Gastroesophageal sphincter (tissue), 3 donors: ENCODE data around the gene ARFGAP1.

Experiments
- EP300 ChIP-seq: sonication (generic); formaldehyde crosslinking; IDR thresholded peaks from one replicate; pipeline ENCODE4 v1.6.1; 2017; ENCODE audit warnings: antibody characterized with exemption, mild to moderate bottlenecking
- POLR2A ChIP-seq, 2 donors: fragments of 450-650 bp; IDR thresholded peaks; one replicate each; pipeline ENCODE4 v1.6.1; 2017; ENCODE audit warnings: antibody characterized with exemption in 2 of 2, mild to moderate bottlenecking in 2 of 2, moderate library complexity in 1 of 2
- POLR2AphosphoS5 ChIP-seq: sonication (generic); formaldehyde crosslinking; IDR thresholded peaks from one replicate; pipeline ENCODE4 v1.6.1; 2017; ENCODE audit warnings: antibody characterized with exemption
- TF ChIP-seq, protein P1 (sequence below), 4 experiments: fragments of 200-600 bp in 2 of 4; fragments of 450-650 bp in 2 of 4; sonication (generic) in 1 of 4; IDR thresholded peaks; one replicate each; pipeline ENCODE4 v1.5.1; 2017 to 2019; ENCODE audit warnings: antibody characterized with exemption in 4 of 4, mild to moderate bottlenecking in 2 of 4, moderate library complexity in 2 of 4

DNA sequence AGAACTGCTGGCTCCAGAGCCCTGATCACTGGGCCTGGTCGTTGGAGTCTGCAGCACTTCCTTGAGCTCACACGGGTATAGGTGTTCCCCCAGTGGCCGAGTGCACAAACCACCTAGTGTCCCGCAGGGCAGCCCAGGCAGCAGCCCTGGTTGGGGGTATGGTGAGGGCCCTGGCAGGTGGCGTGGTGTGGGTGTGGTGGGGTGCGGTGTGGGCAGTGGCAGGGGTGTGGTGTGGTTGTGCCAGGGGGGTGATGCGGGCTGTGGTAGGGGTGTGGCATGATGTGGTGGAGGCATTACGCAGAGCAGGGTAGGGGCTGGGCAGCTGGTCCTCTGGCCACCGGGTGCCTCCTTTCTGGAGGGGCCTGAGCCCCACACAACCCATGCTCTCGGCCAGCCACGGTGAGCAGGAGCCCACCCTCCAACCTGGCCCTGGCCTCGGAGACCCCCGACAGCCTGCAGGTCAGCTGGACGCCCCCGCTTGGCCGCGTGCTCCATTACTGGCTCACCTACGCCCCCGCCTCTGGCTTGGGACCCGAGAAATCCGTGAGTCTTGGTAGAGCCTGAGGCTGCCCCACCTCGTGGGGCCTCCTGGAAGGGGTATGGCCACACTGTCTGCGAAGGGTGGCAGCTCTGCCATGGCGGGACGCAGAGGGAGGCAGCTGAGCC, 40.9 kb downstream of the ARFGAP1 start:
- TF ChIP-seq EP300 (no peak), POLR2A (IDR thresholded peaks at IDR 0.05) (no peak), POLR2AphosphoS5 (no peak)
- TF ChIP-seq, protein P1, sequence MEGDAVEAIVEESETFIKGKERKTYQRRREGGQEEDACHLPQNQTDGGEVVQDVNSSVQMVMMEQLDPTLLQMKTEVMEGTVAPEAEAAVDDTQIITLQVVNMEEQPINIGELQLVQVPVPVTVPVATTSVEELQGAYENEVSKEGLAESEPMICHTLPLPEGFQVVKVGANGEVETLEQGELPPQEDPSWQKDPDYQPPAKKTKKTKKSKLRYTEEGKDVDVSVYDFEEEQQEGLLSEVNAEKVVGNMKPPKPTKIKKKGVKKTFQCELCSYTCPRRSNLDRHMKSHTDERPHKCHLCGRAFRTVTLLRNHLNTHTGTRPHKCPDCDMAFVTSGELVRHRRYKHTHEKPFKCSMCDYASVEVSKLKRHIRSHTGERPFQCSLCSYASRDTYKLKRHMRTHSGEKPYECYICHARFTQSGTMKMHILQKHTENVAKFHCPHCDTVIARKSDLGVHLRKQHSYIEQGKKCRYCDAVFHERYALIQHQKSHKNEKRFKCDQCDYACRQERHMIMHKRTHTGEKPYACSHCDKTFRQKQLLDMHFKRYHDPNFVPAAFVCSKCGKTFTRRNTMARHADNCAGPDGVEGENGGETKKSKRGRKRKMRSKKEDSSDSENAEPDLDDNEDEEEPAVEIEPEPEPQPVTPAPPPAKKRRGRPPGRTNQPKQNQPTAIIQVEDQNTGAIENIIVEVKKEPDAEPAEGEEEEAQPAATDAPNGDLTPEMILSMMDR (IDR thresholded peaks at IDR 0.05): no peak
